Measurements from ENCODE around the gene MYH9. TPM values are rescaled to one million over a fixed set of nuclear protein-coding genes. Genes with fewer than 3 reads are reported as not detected.

Gene MYH9
- total RNA-seq, 1 experiment from 2014 or later, result 258 TPM

DNA sequence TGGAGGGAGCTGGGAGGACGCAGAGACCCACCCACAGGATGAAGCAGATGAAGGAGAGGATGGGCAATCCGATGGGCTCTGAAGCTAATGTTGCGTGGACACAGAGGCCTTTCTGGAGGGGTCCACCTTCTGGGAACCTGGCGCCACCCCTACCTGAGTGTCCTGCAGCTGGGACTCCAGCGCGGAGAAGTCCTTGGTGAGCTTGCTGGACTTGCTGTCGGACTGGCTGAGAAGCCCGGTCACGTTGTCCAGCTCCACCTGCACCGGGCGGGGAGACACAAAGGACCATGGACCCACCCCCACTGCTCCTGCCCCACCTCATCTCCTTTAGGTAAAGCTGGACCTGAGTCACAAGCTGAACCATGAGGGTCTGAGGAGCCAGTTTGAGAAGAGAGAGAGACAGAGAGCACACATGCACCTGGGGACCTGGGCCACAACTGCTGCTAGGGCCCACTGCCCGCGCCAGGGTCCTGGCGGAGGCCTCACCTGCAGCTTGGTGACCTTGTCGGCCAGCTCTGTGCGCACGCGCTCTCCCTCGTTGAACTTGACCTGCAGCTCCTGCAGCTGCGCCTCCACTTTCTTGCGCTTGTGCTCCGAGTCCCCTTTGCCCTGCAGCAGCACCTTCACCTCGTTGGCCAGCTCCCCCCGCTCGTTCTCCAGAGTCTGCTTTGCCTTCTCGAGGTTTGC, 94.0 kb downstream of the MYH9 start:
- Histone ChIP-seq H2AFZ (ENCODE audit: low read depth, low read length, poor library complexity, severe bottlenecking) (no peak overlapping the region), H3K4me2 (ENCODE audit: low read length) (no peak overlapping the region), H3K36me3 (ENCODE audit: control insufficient read depth in 1 of 2, insufficient read depth in 2 of 2, low read length in 2 of 2) (peaks cover 63 to 79% of the 10 kb centered on the region in 2 experiments), H3K4me1 (ENCODE audit: control insufficient read depth in 1 of 2, insufficient read depth in 2 of 2, low read length in 2 of 2) (no peaks in the 10 kb centered on the region), H3K4me3 (replicated peaks in 1 of 2; ENCODE audit: low read depth in 1 of 2, low read length in 2 of 2) (no peak overlapping the region), H3K27me3 (ENCODE audit: insufficient read depth, low read length) (no peaks in the 10 kb centered on the region), H3K79me2 (ENCODE audit: insufficient read depth, low read length) (peaks cover 6% of the 10 kb centered on the region; the same call in 1 of the 2 replicates), H3K9me3 (ENCODE audit: control insufficient read depth in 1 of 2, insufficient read depth in 1 of 2, low read depth in 1 of 2, low read length in 2 of 2) (no peaks in the 10 kb centered on the region), H3K9ac (ENCODE audit: low read length) (no peak overlapping the region), H3K9me2 (ENCODE audit: insufficient read depth) (no peaks in the 10 kb centered on the region), H4K20me1 (ENCODE audit: insufficient read depth) (no peaks in the 10 kb centered on the region), H3K27ac (ENCODE audit: low read depth, low read length) (no peak overlapping the region)
- ChIA-PET CTCF (no interaction called here), RAD21 (ENCODE audit: low non-redundant PET in 1 of 2, low total read pairs in 2 of 2, uncharacterized antibody in 2 of 2, unreplicated experiment in 2 of 2) (no interaction called here), POLR2A (no interaction called here)
- ATAC-seq (no peak), DNase-seq (ENCODE audit: low read depth, low spot score) (no peak)
- TF ChIP-seq EZH2phosphoT487 (IDR thresholded peaks at IDR 0.05; ENCODE audit: borderline replicate concordance) (no peak), SP1 (IDR thresholded peaks at IDR 0.05; ENCODE audit: low read depth) (no peak), YY1 (IDR thresholded peaks at IDR 0.05; ENCODE audit: extremely low read depth, insufficient replicate concordance, low read depth, low read length) (no peak), EGR1 (IDR thresholded peaks at IDR 0.05; ENCODE audit: low read depth) (no peak), CEBPB (IDR thresholded peaks at IDR 0.05; ENCODE audit: low read depth) (no peak), EZH2 (IDR thresholded peaks at IDR 0.05) (no peak), POLR2AphosphoS5 (IDR thresholded peaks at IDR 0.05; ENCODE audit: low read depth, low read length) (no peak), ZNF274 (IDR thresholded peaks at IDR 0.05; ENCODE audit: low read depth, low read length) (no peak), TCF7L2 (IDR thresholded peaks at IDR 0.05; ENCODE audit: borderline replicate concordance, extremely low read depth, insufficient read depth, insufficient read length) (no peak)
- TF ChIP-seq, protein P1, sequence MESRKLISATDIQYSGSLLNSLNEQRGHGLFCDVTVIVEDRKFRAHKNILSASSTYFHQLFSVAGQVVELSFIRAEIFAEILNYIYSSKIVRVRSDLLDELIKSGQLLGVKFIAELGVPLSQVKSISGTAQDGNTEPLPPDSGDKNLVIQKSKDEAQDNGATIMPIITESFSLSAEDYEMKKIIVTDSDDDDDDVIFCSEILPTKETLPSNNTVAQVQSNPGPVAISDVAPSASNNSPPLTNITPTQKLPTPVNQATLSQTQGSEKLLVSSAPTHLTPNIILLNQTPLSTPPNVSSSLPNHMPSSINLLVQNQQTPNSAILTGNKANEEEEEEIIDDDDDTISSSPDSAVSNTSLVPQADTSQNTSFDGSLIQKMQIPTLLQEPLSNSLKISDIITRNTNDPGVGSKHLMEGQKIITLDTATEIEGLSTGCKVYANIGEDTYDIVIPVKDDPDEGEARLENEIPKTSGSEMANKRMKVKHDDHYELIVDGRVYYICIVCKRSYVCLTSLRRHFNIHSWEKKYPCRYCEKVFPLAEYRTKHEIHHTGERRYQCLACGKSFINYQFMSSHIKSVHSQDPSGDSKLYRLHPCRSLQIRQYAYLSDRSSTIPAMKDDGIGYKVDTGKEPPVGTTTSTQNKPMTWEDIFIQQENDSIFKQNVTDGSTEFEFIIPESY (IDR thresholded peaks at IDR 0.05; ENCODE audit: extremely low read depth, insufficient replicate concordance, low read length), result no peak
- TF ChIP-seq, protein P2, sequence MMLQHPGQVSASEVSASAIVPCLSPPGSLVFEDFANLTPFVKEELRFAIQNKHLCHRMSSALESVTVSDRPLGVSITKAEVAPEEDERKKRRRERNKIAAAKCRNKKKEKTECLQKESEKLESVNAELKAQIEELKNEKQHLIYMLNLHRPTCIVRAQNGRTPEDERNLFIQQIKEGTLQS (IDR thresholded peaks at IDR 0.05), result no peak
- TF ChIP-seq, protein P3, sequence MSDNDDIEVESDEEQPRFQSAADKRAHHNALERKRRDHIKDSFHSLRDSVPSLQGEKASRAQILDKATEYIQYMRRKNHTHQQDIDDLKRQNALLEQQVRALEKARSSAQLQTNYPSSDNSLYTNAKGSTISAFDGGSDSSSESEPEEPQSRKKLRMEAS (IDR thresholded peaks at IDR 0.05), result no peak
- TF ChIP-seq, protein P4, sequence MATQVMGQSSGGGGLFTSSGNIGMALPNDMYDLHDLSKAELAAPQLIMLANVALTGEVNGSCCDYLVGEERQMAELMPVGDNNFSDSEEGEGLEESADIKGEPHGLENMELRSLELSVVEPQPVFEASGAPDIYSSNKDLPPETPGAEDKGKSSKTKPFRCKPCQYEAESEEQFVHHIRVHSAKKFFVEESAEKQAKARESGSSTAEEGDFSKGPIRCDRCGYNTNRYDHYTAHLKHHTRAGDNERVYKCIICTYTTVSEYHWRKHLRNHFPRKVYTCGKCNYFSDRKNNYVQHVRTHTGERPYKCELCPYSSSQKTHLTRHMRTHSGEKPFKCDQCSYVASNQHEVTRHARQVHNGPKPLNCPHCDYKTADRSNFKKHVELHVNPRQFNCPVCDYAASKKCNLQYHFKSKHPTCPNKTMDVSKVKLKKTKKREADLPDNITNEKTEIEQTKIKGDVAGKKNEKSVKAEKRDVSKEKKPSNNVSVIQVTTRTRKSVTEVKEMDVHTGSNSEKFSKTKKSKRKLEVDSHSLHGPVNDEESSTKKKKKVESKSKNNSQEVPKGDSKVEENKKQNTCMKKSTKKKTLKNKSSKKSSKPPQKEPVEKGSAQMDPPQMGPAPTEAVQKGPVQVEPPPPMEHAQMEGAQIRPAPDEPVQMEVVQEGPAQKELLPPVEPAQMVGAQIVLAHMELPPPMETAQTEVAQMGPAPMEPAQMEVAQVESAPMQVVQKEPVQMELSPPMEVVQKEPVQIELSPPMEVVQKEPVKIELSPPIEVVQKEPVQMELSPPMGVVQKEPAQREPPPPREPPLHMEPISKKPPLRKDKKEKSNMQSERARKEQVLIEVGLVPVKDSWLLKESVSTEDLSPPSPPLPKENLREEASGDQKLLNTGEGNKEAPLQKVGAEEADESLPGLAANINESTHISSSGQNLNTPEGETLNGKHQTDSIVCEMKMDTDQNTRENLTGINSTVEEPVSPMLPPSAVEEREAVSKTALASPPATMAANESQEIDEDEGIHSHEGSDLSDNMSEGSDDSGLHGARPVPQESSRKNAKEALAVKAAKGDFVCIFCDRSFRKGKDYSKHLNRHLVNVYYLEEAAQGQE (IDR thresholded peaks at IDR 0.05; ENCODE audit: low read depth), result no peak
- intact Hi-C loops (cut with micrococcal nuclease), result no loop called here
- BruUV-seq (replicated peaks), result no TSS peak

Data from HCT116 (cell line).